ENCODE results near the gene INTS13.

GRCh38 chr12:26870491-26871419, 67.0 kb downstream of the INTS13 start:
- TF ChIP-seq EZH2 (IDR thresholded peaks at IDR 0.05; ENCODE audit: insufficient read depth, poor library complexity, severe bottlenecking) (no peak), EZH2phosphoT487 (IDR thresholded peaks at IDR 0.05; ENCODE audit: insufficient read depth, low read depth) (no peak)
